Measurements from ENCODE around the gene ATP9B. TPM values are rescaled to one million over a fixed set of nuclear protein-coding genes. Genes with fewer than 3 reads are reported as not detected.

ATP9B gene
- total and polyA plus RNA-seq, 9 donors = 11.2 to 31.2 (median 16.0) TPM

GRCh38 chr18:79397830-79398761 lies 328.9 kb downstream of the ATP9B start:
- Histone ChIP-seq H3K36me3 (ENCODE audit: control insufficient read depth, insufficient read depth, low read length) (peaks cover 7% of the 10 kb centered on the region), H3K4me3 (ENCODE audit: low read length) (no peak overlapping the region), H3K4me1 (ENCODE audit: control insufficient read depth, insufficient read depth, low read length) (peaks cover 52% of the 10 kb centered on the region), H3K27ac (ENCODE audit: low read length) (no peak overlapping the region), H3K9me3 (replicated peaks; ENCODE audit: control insufficient read depth, low read depth, low read length) (no peaks in the 10 kb centered on the region), H3K27me3 (ENCODE audit: control insufficient read depth, insufficient read depth, low read length) (peaks cover 21% of the 10 kb centered on the region)
- WGBS (ENCODE audit: insufficient coverage) = 77% methylated on average over 33 of the region's 38 CpGs
- DNase-seq = no peak

DNA sequence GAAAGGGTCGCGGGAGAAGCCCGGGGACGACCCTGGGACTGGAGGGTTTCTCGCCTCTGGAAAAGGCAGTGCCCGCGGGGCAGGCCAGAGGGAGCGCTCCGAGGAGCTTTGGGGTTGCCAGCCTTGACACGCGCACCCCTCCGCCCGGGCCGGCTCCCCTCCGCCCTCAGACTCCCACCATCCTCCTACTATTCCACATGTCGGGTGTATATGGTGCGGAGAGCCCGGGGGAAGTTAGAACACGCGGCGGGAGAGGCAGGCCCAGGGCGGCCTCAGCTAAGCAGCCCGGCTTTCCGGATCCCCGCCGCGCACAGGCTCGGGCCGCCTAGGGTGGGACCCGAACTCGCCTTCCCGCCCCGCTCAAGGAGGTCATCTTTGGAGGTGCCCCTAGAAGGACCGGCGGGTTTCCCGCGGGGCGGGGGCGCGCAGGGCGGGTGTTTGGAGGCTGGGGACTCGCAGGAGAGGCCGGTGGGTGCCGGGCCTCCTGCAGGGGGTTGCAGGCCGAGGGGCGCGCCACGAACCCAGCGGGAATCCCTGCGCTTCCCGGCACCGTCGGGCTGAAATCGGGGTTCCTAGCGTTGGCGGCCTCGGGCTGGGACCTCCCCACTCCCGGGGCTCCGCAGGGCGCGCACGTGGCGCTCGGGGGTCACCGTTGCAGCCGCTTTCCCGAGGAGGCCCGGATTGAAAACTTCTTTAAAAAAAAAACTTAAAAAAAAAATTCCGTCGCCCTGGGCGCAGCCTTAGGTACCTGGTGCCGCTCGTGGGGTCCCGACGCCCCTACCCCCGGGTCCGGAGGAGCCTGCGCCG lies 330.3 kb downstream of the ATP9B start:
- peak overlapping the region; percentile 43 for H3K4me3 ChIP-seq (ENCODE audit: low read length)
- H3K27ac ChIP-seq (ENCODE audit: low read length) = no peak overlapping the region
- DNase-seq = no peak
- H3K27me3 ChIP-seq (ENCODE audit: control insufficient read depth, insufficient read depth, low read length) = peaks cover 19% of the 10 kb centered on the region
- peaks cover 7% of the 10 kb centered on the region for H3K36me3 ChIP-seq (ENCODE audit: control insufficient read depth, insufficient read depth, low read length)
- H3K9me3 ChIP-seq (replicated peaks; ENCODE audit: control insufficient read depth, low read depth, low read length) = no peaks in the 10 kb centered on the region
- peaks cover 60% of the 10 kb centered on the region for H3K4me1 ChIP-seq (ENCODE audit: control insufficient read depth, insufficient read depth, low read length)
- 18% methylated on average over 61 of the region's 79 CpGs for WGBS (ENCODE audit: insufficient coverage)

DNA sequence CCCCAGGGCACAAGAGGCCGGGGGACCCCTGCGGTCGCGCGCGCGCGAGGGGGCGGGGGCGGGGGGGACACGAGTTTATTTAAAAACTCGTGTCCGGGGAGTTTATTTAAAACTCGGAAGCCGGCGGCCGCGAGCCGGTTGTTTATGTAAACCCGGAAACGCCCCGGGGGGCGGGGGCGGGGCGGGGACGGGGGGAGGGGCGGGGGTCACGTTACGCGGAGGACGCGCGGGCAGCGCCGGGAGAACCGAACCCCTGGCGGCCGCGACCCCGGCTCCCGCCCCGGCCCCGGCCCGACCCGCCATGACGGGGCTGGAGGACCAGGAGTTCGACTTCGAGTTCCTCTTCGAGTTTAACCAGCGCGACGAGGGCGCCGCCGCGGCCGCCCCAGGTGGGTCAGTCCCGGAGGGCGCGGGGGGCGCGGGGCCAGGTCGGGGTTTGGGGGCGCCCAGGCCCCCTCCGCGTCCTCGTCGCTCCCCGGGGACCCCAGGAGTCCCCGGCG lies 330.9 kb downstream of the ATP9B start:
- Histone ChIP-seq H3K4me3 (ENCODE audit: low read length) (peak overlapping the region; percentile 43), H3K27ac (ENCODE audit: low read length) (peak overlapping the region; percentile 42), H3K36me3 (ENCODE audit: control insufficient read depth, insufficient read depth, low read length) (peaks cover 7% of the 10 kb centered on the region), H3K9me3 (replicated peaks; ENCODE audit: control insufficient read depth, low read depth, low read length) (no peaks in the 10 kb centered on the region), H3K4me1 (ENCODE audit: control insufficient read depth, insufficient read depth, low read length) (peaks cover 60% of the 10 kb centered on the region), H3K27me3 (ENCODE audit: control insufficient read depth, insufficient read depth, low read length) (peaks cover 15% of the 10 kb centered on the region)
- DNase-seq = peak; percentile 69
- WGBS (ENCODE audit: insufficient coverage) = under 1% methylated on average over 42 of the region's 71 CpGs

- H3K27ac ChIP-seq (ENCODE audit: low read length) = peak overlapping the region; percentile 87
- peaks cover 7% of the 10 kb centered on the region for H3K36me3 ChIP-seq (ENCODE audit: control insufficient read depth, insufficient read depth, low read length)
- peaks cover 66% of the 10 kb centered on the region for H3K4me1 ChIP-seq (ENCODE audit: control insufficient read depth, insufficient read depth, low read length)
- peaks cover 15% of the 10 kb centered on the region for H3K27me3 ChIP-seq (ENCODE audit: control insufficient read depth, insufficient read depth, low read length)
- WGBS (ENCODE audit: insufficient coverage) = 15% methylated on average over 22 of the region's 58 CpGs
- no peaks in the 10 kb centered on the region for H3K9me3 ChIP-seq (replicated peaks; ENCODE audit: control insufficient read depth, low read depth, low read length)
- peak overlapping the region; percentile 38 for H3K4me3 ChIP-seq (ENCODE audit: low read length)
- DNase-seq = peak; percentile 91
Measured at GRCh38 chr18:79400591-79401381, 331.6 kb downstream of the ATP9B start.

- Histone ChIP-seq H3K27me3 (ENCODE audit: control insufficient read depth, insufficient read depth, low read length) (peaks cover 14% of the 10 kb centered on the region), H3K36me3 (ENCODE audit: control insufficient read depth, insufficient read depth, low read length) (peaks cover 7% of the 10 kb centered on the region), H3K27ac (ENCODE audit: low read length) (peak overlapping the region; percentile 87), H3K4me1 (ENCODE audit: control insufficient read depth, insufficient read depth, low read length) (peaks cover 73% of the 10 kb centered on the region), H3K4me3 (ENCODE audit: low read length) (no peak overlapping the region), H3K9me3 (replicated peaks; ENCODE audit: control insufficient read depth, low read depth, low read length) (no peaks in the 10 kb centered on the region)
- 79% methylated on average over 26 of the region's 32 CpGs for WGBS (ENCODE audit: insufficient coverage)
- DNase-seq = no peak
Measured at GRCh38 chr18:79401494-79402208, 332.5 kb downstream of the ATP9B start.

GRCh38 chr18:79402209-79402576 lies 333.0 kb downstream of the ATP9B start:
- H3K4me3 ChIP-seq (ENCODE audit: low read length) = no peak overlapping the region
- 83% methylated on average over 14 of the region's 16 CpGs for WGBS (ENCODE audit: insufficient coverage)
- DNase-seq = no peak
- H3K27ac ChIP-seq (ENCODE audit: low read length) = peak overlapping the region; percentile 87
- H3K9me3 ChIP-seq (replicated peaks; ENCODE audit: control insufficient read depth, low read depth, low read length) = no peaks in the 10 kb centered on the region
- H3K36me3 ChIP-seq (ENCODE audit: control insufficient read depth, insufficient read depth, low read length) = peaks cover 9% of the 10 kb centered on the region
- H3K27me3 ChIP-seq (ENCODE audit: control insufficient read depth, insufficient read depth, low read length) = peaks cover 8% of the 10 kb centered on the region
- peaks cover 68% of the 10 kb centered on the region for H3K4me1 ChIP-seq (ENCODE audit: control insufficient read depth, insufficient read depth, low read length)

DNA sequence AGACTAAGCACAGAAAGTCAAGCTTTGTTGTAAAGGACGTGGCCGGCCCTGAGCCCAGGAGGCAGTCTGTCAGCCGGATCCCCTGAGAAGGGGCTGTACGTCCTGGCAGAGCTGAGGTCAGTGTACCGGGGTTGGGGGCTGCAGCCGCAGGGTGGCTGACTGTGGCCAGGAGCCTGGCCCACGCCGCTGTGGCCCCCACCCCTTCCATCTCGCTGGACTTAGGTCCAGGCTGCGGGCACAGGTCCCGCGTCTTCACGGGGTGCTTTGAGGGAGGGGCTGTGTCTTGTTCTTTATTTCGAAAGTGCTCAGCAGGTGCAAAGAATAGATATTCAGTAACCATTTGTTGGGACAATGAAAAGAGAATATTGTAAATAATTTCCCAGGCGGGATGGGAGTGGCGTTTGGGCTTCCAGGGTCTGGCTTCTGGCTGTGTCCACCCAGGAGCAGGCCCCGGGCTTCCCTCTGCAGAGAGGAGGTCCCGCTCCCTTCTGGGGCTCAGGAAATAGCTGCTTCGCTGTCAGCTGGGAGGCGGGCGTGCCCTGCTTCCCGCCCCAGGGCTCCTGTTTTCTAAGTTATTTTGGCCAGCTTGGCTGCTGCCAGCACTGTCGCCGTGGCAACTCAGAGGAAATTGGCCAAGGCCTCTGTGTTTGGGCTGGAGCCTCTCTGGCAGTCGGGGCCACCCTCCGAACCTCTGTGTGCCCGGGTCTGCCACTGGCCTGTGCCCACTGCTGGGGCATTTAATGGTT lies 334.0 kb downstream of the ATP9B start:
- Histone ChIP-seq H3K36me3 (ENCODE audit: control insufficient read depth, insufficient read depth, low read length) (peaks cover 9% of the 10 kb centered on the region), H3K4me1 (ENCODE audit: control insufficient read depth, insufficient read depth, low read length) (peaks cover 68% of the 10 kb centered on the region), H3K27ac (ENCODE audit: low read length) (peak overlapping the region; percentile 70), H3K9me3 (replicated peaks; ENCODE audit: control insufficient read depth, low read depth, low read length) (no peaks in the 10 kb centered on the region), H3K27me3 (ENCODE audit: control insufficient read depth, insufficient read depth, low read length) (peaks cover 5% of the 10 kb centered on the region), H3K4me3 (ENCODE audit: low read length) (no peak overlapping the region)
- peak; percentile 85 for DNase-seq
- WGBS (ENCODE audit: insufficient coverage) = 22% methylated on average over 27 of the region's 27 CpGs

GRCh38 chr18:79403723-79404566 lies 334.8 kb downstream of the ATP9B start:
- Histone ChIP-seq H3K27me3 (ENCODE audit: control insufficient read depth, insufficient read depth, low read length) (peaks cover 2% of the 10 kb centered on the region), H3K4me3 (ENCODE audit: low read length) (no peak overlapping the region), H3K9me3 (replicated peaks; ENCODE audit: control insufficient read depth, low read depth, low read length) (no peaks in the 10 kb centered on the region), H3K4me1 (ENCODE audit: control insufficient read depth, insufficient read depth, low read length) (peaks cover 68% of the 10 kb centered on the region), H3K27ac (ENCODE audit: low read length) (peak overlapping the region; percentile 70), H3K36me3 (ENCODE audit: control insufficient read depth, insufficient read depth, low read length) (peaks cover 9% of the 10 kb centered on the region)
- peak; percentile 76 for DNase-seq
- 56% methylated on average over 23 of the region's 31 CpGs for WGBS (ENCODE audit: insufficient coverage)
